HCT116 (cell line): ENCODE results near the gene SLC4A5. TPM values are rescaled to one million over a fixed set of nuclear protein-coding genes. Genes with fewer than 3 reads are reported as not detected.

ENCODE experiments used
- ATAC-seq: fragments of 200-7000 bp; cut with Tn5 transposase; 2 replicates; pipeline ENCODE4 v1.9.1; 2020; ENCODE audit warnings: mild to moderate bottlenecking, moderate library complexity
- BruUV-seq: library from RNA; stranded (reverse); fragments of 400-500 nt; replicated peaks from 2 replicates; lab custom pipeline; 2021; lab: Mats Ljungman, UMichigan
- CTCF ChIA-PET: fragments of 300-600 bp; sonication (Branson Sonifier 250); formaldehyde crosslinking; loops from one replicate; lab custom pipeline; 2021; ENCODE audit warnings: antibody characterized with exemption; lab: Charles Lee
- POLR2A ChIA-PET: fragments of 300-600, 350-600 bp; sonication (Branson Sonifier 250); formaldehyde crosslinking; loops from one replicate; lab custom pipeline; 2021; ENCODE audit warnings: antibody characterized with exemption; lab: Charles Lee
- RAD21 ChIA-PET, 2 experiments: fragments of 300-600 bp; sonication (Branson Sonifier 250); formaldehyde crosslinking; loops; one replicate each; lab custom pipeline; 2023; ENCODE audit warnings: low total read pairs in 2 of 2; ENCODE audit not compliant: uncharacterized antibody in 2 of 2, unreplicated experiment in 2 of 2, low non-redundant PET in 1 of 2; lab: Charles Lee
- DNase-seq: peaks from one replicate; pipeline ENCODE4 v3.0.0-alpha.2; 2010; ENCODE audit warnings: low read depth, low spot score
- H2AFZ ChIP-seq: fragments of 200-600 bp; shearing (Covaris generic), sonication (generic); 2 replicates; pipeline ENCODE4 v1.6.1; 2017; ENCODE audit warnings: low read depth, mixed run types, mixed read lengths, antibody characterized with exemption, low read length; ENCODE audit not compliant: poor library complexity, severe bottlenecking
- H3K27ac ChIP-seq: 2 replicates; pipeline ENCODE4 v1.5.1; 2012; ENCODE audit warnings: low read depth, low read length
- H3K27me3 ChIP-seq: fragments of 200-600 bp; sonication (generic); 2 replicates; pipeline ENCODE4 v1.6.1; 2016; ENCODE audit warnings: mixed run types, low read length, mixed read lengths; ENCODE audit not compliant: insufficient read depth
- H3K36me3 ChIP-seq, 2 experiments: fragments of 200-500 bp in 1 of 2; fragments of 200-600 bp in 1 of 2; sonication (Bioruptor generic) in 1 of 2; sonication (generic) in 1 of 2; 2 replicates each; pipeline versions ENCODE4 v1.5.1 to v1.6.1; 2014 to 2016; ENCODE audit warnings: low read length in 2 of 2, inconsistent platforms in 1 of 2, mixed read lengths in 1 of 2, mixed run types in 1 of 2; ENCODE audit not compliant: insufficient read depth in 2 of 2, control insufficient read depth in 1 of 2
- H3K4me1 ChIP-seq, 2 experiments: fragments of 200-600 bp in 1 of 2; sonication (generic) in 1 of 2; 2 replicates each; pipeline versions ENCODE4 v1.5.1 to v1.6.1; 2012 to 2017; ENCODE audit warnings: low read length in 2 of 2, inconsistent platforms in 1 of 2, mild to moderate bottlenecking in 1 of 2, mixed read lengths in 1 of 2, mixed run types in 1 of 2, moderate library complexity in 1 of 2; ENCODE audit not compliant: insufficient read depth in 2 of 2, control insufficient read depth in 1 of 2
- H3K4me2 ChIP-seq: fragments of 200-600 bp; sonication (generic); 2 replicates; pipeline ENCODE4 v1.6.1; 2017; ENCODE audit warnings: mixed run types, low read length, mixed read lengths
- H3K4me3 ChIP-seq, 2 experiments: fragments of 200-600 bp in 1 of 2; sonication (generic) in 1 of 2; replicated peaks in 1 of 2; 2 replicates each; pipeline ENCODE4 v1.5.1; 2011 to 2016; ENCODE audit warnings: low read length in 2 of 2, control low read depth in 1 of 2, low read depth in 1 of 2, mild to moderate bottlenecking in 1 of 2, mixed read lengths in 1 of 2, mixed run types in 1 of 2
- H3K79me2 ChIP-seq: fragments of 200-600 bp; sonication (generic); 2 replicates; pipeline ENCODE4 v1.6.1; 2017; ENCODE audit warnings: mild to moderate bottlenecking, mixed run types, low read length, moderate library complexity, mixed read lengths; ENCODE audit not compliant: insufficient read depth
- H3K9ac ChIP-seq: fragments of 200-600 bp; sonication (generic); 2 replicates; pipeline ENCODE4 v1.6.1; 2016; ENCODE audit warnings: low read length, mixed read lengths
- H3K9me2 ChIP-seq: fragments of 200-600 bp; sonication (generic), shearing (Covaris generic); 2 replicates; pipeline ENCODE4 v1.6.1; 2017; ENCODE audit warnings: mixed run types, mild to moderate bottlenecking, moderate library complexity; ENCODE audit not compliant: insufficient read depth
- H3K9me3 ChIP-seq, 2 experiments: fragments of 200-500 bp in 1 of 2; fragments of 200-600 bp in 1 of 2; sonication (Bioruptor generic) in 1 of 2; sonication (generic) in 1 of 2; 2 replicates each; pipeline ENCODE4 v1.6.1; 2014 to 2017; ENCODE audit warnings: low read length in 2 of 2, mixed read lengths in 2 of 2, inconsistent platforms in 1 of 2, low read depth in 1 of 2, mild to moderate bottlenecking in 1 of 2, mixed run types in 1 of 2, moderate library complexity in 1 of 2; ENCODE audit not compliant: control insufficient read depth in 1 of 2, insufficient read depth in 1 of 2
- H4K20me1 ChIP-seq: fragments of 200-600 bp; sonication (generic), shearing (Covaris generic); 2 replicates; pipeline ENCODE4 v1.6.1; 2017; ENCODE audit warnings: mixed run types, mild to moderate bottlenecking, moderate library complexity; ENCODE audit not compliant: insufficient read depth
- CBX3 ChIP-seq: IDR thresholded peaks from 2 replicates; pipeline ENCODE4 v1.6.1; 2012; ENCODE audit warnings: low read depth
- ELF1 ChIP-seq: IDR thresholded peaks from 2 replicates; pipeline ENCODE4 v1.6.1; 2012; ENCODE audit warnings: low read depth, borderline replicate concordance
- POLR2A ChIP-seq: IDR thresholded peaks from 2 replicates; pipeline ENCODE4 v1.7.0; 2011; ENCODE audit warnings: borderline replicate concordance; ENCODE audit not compliant: insufficient read depth, insufficient read length; ENCODE audit errors: extremely low read depth
- intact Hi-C: fragments of 100-400 bp; cut with micrococcal nuclease; formaldehyde crosslinking; loops from 2 replicates; pipeline ENCODE4 v1.10.0; 2022
- total RNA-seq: library from RNA; stranded (reverse); gene quantifications from one replicate; pipeline ENCODE4 v1.2.1, GENCODE V29; 2021; ENCODE audit not compliant: unreplicated experiment
- TF ChIP-seq, protein P1 (sequence below): IDR thresholded peaks from 2 replicates; pipeline ENCODE4 v1.6.1; 2012; ENCODE audit warnings: low read depth
- TF ChIP-seq, protein P2 (sequence below): IDR thresholded peaks from 2 replicates; pipeline ENCODE4 v1.6.1; 2012
- TF ChIP-seq, protein P3 (sequence below): IDR thresholded peaks from 2 replicates; pipeline ENCODE4 v1.6.1; 2012
- TF ChIP-seq, protein P4 (sequence below), 3 experiments: fragments of 200-600 bp in 1 of 3; sonication (generic) in 1 of 3; IDR thresholded peaks in 2 of 3; conservative IDR thresholded peaks in 1 of 3; 2 replicates each; pipeline ENCODE4 v1.5.1; 2012 to 2017; ENCODE audit warnings: low read depth in 2 of 3, low read length in 2 of 3, antibody characterized with exemption in 1 of 3, borderline replicate concordance in 1 of 3, control low read depth in 1 of 3, mild to moderate bottlenecking in 1 of 3, mixed read lengths in 1 of 3, mixed run types in 1 of 3, moderate library complexity in 1 of 3; ENCODE audit not compliant: insufficient read depth in 1 of 3

SLC4A5 gene
- total RNA-seq, 1 experiment from 2014 or later, result 0.91 TPM

DNA sequence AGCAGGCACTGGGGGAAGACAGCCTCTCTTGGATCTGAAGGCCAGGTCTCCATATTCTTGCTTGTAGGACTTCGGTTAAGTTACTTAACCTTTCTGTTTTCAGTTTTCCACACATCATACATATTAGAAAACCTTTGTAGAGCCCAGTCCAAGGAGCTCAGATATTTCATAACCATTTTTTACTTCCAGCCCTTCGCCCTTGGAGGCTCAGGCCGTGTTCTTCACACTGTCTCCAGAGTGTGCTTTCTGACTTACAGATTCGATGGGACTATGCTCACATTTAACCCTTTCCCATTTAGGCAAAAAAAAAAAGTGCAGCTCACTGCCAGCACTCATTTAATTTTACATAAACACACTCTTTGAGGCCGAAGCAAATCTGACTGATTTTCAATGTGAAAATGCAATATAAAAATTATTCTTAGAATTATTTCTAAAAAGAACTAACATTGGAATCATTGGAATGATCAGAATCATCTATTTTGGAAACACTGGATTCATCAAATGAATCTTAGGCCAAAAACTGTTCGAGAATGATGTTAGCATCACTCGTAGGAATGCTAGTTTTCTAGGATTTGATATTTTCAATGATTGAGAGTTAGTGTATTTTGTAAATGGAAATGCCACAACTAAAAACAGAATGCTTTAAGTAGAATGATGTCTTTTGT, 89.8 kb downstream of the SLC4A5 start:
- Histone ChIP-seq H4K20me1 (no peaks in the 10 kb centered on the region), H3K4me2 (no peak overlapping the region), H3K9me3 (no peaks in the 10 kb centered on the region), H3K4me3 (no peak overlapping the region), H3K36me3 (no peaks in the 10 kb centered on the region), H3K9ac (no peak overlapping the region), H3K27ac (no peak overlapping the region), H3K9me2 (no peaks in the 10 kb centered on the region), H2AFZ (no peak overlapping the region), H3K27me3 (no peaks in the 10 kb centered on the region), H3K79me2 (no peaks in the 10 kb centered on the region), H3K4me1 (no peaks in the 10 kb centered on the region)
- ATAC-seq, result no peak
- no peak for TF ChIP-seq ELF1
- TF ChIP-seq, protein P1, sequence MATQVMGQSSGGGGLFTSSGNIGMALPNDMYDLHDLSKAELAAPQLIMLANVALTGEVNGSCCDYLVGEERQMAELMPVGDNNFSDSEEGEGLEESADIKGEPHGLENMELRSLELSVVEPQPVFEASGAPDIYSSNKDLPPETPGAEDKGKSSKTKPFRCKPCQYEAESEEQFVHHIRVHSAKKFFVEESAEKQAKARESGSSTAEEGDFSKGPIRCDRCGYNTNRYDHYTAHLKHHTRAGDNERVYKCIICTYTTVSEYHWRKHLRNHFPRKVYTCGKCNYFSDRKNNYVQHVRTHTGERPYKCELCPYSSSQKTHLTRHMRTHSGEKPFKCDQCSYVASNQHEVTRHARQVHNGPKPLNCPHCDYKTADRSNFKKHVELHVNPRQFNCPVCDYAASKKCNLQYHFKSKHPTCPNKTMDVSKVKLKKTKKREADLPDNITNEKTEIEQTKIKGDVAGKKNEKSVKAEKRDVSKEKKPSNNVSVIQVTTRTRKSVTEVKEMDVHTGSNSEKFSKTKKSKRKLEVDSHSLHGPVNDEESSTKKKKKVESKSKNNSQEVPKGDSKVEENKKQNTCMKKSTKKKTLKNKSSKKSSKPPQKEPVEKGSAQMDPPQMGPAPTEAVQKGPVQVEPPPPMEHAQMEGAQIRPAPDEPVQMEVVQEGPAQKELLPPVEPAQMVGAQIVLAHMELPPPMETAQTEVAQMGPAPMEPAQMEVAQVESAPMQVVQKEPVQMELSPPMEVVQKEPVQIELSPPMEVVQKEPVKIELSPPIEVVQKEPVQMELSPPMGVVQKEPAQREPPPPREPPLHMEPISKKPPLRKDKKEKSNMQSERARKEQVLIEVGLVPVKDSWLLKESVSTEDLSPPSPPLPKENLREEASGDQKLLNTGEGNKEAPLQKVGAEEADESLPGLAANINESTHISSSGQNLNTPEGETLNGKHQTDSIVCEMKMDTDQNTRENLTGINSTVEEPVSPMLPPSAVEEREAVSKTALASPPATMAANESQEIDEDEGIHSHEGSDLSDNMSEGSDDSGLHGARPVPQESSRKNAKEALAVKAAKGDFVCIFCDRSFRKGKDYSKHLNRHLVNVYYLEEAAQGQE, result no peak
- no TSS peak for BruUV-seq
- POLR2A ChIA-PET, result no interaction called here
- RAD21 ChIA-PET, result no interaction called here
- intact Hi-C loops, result loop anchor here (5.0 kb wide), 2 partner anchors 149 to 279 kb away; no protein-coding TSS in a partner anchor
- CTCF ChIA-PET, result no interaction called here
- no peak for DNase-seq

DNA sequence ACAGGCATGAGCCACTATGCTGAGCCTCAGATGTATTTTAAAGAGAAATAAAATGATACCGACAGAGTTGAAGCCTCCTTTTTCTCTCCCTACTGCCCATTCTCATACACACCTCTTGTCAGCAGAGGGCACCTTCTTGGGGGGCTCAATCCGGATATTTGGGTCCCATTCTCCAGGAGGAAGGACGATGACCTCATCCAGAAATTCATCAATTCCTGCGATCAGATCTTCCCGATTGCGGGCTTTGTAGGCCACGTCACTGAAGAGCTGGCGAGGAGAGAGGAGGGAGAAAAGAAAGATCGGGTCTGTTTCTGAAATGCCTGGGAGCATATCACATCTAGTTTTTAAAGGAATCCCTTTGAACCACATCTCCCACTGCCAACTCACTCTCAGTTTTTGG, 90.4 kb downstream of the SLC4A5 start:
- ChIA-PET RAD21 (no interaction called here), POLR2A (no interaction called here), CTCF (no interaction called here)
- ATAC-seq, result no peak
- Histone ChIP-seq H3K9me3 (no peaks in the 10 kb centered on the region), H3K27ac (no peak overlapping the region), H2AFZ (no peak overlapping the region), H3K36me3 (no peaks in the 10 kb centered on the region), H3K4me3 (no peak overlapping the region), H3K9ac (no peak overlapping the region), H4K20me1 (no peaks in the 10 kb centered on the region), H3K27me3 (no peaks in the 10 kb centered on the region), H3K4me1 (no peaks in the 10 kb centered on the region), H3K4me2 (no peak overlapping the region), H3K9me2 (no peaks in the 10 kb centered on the region), H3K79me2 (no peaks in the 10 kb centered on the region)
- BruUV-seq, result no TSS peak
- TF ChIP-seq, protein P2, sequence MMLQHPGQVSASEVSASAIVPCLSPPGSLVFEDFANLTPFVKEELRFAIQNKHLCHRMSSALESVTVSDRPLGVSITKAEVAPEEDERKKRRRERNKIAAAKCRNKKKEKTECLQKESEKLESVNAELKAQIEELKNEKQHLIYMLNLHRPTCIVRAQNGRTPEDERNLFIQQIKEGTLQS, result no peak
- TF ChIP-seq CBX3, result no peak
- TF ChIP-seq POLR2A, result no peak
- TF ChIP-seq, protein P3, sequence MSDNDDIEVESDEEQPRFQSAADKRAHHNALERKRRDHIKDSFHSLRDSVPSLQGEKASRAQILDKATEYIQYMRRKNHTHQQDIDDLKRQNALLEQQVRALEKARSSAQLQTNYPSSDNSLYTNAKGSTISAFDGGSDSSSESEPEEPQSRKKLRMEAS, result no peak
- TF ChIP-seq, protein P4, sequence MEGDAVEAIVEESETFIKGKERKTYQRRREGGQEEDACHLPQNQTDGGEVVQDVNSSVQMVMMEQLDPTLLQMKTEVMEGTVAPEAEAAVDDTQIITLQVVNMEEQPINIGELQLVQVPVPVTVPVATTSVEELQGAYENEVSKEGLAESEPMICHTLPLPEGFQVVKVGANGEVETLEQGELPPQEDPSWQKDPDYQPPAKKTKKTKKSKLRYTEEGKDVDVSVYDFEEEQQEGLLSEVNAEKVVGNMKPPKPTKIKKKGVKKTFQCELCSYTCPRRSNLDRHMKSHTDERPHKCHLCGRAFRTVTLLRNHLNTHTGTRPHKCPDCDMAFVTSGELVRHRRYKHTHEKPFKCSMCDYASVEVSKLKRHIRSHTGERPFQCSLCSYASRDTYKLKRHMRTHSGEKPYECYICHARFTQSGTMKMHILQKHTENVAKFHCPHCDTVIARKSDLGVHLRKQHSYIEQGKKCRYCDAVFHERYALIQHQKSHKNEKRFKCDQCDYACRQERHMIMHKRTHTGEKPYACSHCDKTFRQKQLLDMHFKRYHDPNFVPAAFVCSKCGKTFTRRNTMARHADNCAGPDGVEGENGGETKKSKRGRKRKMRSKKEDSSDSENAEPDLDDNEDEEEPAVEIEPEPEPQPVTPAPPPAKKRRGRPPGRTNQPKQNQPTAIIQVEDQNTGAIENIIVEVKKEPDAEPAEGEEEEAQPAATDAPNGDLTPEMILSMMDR (IDR thresholded peaks at IDR 0.05 in 2 of 3, conservative IDR thresholded peaks at IDR 0.05 in 1 of 3; ENCODE audit: borderline replicate concordance in 1 of 3, insufficient read depth in 1 of 3, low read depth in 2 of 3, low read length in 2 of 3), result no peak
- TF ChIP-seq, protein P1, result no peak
- DNase-seq, result no peak
- intact Hi-C loops, result loop anchor here (5.0 kb wide), 2 partner anchors 149 to 279 kb away; no protein-coding TSS in a partner anchor
